Measurements from ENCODE around the gene NHSL1. TPM values are rescaled to one million over a fixed set of nuclear protein-coding genes. Genes with fewer than 3 reads are reported as not detected.

The NHSL1 gene
- total RNA-seq, 4 donors from 2014 or later = 44.4 to 70.9 (median 53.2) TPM

- TF ChIP-seq POLR2A (IDR thresholded peaks at IDR 0.05) = no peak
- TF ChIP-seq, protein P1, sequence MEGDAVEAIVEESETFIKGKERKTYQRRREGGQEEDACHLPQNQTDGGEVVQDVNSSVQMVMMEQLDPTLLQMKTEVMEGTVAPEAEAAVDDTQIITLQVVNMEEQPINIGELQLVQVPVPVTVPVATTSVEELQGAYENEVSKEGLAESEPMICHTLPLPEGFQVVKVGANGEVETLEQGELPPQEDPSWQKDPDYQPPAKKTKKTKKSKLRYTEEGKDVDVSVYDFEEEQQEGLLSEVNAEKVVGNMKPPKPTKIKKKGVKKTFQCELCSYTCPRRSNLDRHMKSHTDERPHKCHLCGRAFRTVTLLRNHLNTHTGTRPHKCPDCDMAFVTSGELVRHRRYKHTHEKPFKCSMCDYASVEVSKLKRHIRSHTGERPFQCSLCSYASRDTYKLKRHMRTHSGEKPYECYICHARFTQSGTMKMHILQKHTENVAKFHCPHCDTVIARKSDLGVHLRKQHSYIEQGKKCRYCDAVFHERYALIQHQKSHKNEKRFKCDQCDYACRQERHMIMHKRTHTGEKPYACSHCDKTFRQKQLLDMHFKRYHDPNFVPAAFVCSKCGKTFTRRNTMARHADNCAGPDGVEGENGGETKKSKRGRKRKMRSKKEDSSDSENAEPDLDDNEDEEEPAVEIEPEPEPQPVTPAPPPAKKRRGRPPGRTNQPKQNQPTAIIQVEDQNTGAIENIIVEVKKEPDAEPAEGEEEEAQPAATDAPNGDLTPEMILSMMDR (IDR thresholded peaks at IDR 0.05) = no peak
- 81 to 84% methylated on average over 4 of the region's 4 CpGs for WGBS, 2 donors
These were observed 64.4 kb downstream of the NHSL1 start for GRCh38 chr6:138434925-138435324.

GRCh38 chr6:138434096-138434495 lies 65.2 kb downstream of the NHSL1 start:
- intact Hi-C loops (cut with DNase I; ENCODE audit: low total_unique reads) = loop anchor here (10.0 kb wide), 1 partner anchor 91 kb away; no protein-coding TSS in a partner anchor
- no peak for TF ChIP-seq POLR2A (IDR thresholded peaks at IDR 0.05)
- TF ChIP-seq, protein P1 (IDR thresholded peaks at IDR 0.05) = no peak
- H3K4me3 ChIP-seq (ENCODE audit: low read depth, poor library complexity, severe bottlenecking) = no peak overlapping the region
- 67 to 70% methylated on average over 3 of the region's 3 CpGs for WGBS, 2 donors
- no peak for DNase-seq (ENCODE audit: low spot score in 2 of 2)

More at GRCh38 chr6:138434925-138435324, 64.4 kb downstream of the NHSL1 start:
- no peak for DNase-seq (ENCODE audit: low spot score in 2 of 2)
- intact Hi-C loops (cut with DNase I; ENCODE audit: low total_unique reads) = loop anchor here (10.0 kb wide), 1 partner anchor 90 kb away; no protein-coding TSS in a partner anchor
- H3K4me3 ChIP-seq (ENCODE audit: low read depth, poor library complexity, severe bottlenecking) = no peak overlapping the region

DNA sequence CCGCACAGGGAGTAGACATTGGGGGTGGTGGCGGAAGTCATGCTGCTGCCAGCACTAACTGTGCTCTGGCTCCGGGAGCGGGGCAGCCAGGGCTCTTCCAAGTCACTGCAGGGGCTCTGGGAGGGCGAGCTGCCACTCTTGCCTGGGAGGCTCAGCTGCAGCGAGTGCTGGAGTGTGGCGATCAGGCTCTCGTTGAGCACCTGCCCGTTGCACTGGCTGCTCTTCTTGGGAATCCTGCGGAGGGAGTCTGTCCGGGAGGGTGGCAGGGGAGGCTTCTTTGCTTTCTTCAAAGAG lies 67.3 kb downstream of the NHSL1 start:
- no peak for DNase-seq (ENCODE audit: low spot score in 2 of 2)
- 91 to 93% methylated on average over 11 of the region's 11 CpGs for WGBS, 2 donors
- intact Hi-C loops (cut with DNase I; ENCODE audit: low total_unique reads) = loop anchor here (10.0 kb wide), 1 partner anchor 93 kb away; no protein-coding TSS in a partner anchor
- TF ChIP-seq, protein P1 (IDR thresholded peaks at IDR 0.05) = no peak
- no peak for TF ChIP-seq POLR2A (IDR thresholded peaks at IDR 0.05)
- H3K4me3 ChIP-seq (ENCODE audit: low read depth, poor library complexity, severe bottlenecking) = no peak overlapping the region

DNA sequence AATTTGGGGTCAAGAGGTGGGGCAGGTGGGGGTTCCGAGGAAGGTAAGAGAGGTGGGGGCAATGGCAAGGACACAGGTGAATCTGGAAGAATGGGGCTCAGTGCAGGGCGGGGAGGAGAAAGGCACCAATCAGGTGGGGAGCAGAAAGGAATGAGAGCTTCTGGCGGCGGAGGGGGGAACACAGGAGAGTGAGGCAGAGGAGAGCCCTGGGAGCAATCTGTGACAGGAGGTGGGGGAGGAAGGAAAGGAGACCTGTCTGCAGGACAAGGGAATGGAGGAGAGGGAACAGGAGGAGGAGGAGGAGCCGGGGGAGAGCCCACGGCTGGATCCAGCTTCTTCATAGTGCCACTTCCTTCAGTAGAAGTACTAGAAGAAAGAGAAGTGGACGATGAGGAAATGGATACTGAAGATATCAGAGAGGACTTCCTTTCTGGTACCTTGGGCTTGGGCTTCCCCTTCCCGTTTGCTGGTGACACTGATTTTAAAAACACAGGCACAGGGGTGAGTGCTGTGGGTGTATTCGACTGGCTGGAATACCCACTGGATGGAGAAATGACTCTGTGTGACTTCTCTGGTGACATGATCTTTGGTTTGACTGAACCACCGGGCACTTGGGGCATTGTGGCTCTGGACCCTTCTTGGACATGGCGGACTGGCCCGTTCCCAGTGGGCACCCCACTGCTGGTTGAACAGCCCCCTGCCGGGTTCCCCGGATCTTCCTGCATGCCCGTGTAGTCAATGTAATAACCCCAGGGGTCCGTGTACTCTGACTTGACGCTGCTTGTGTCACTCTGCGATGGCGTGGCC lies 67.8 kb downstream of the NHSL1 start:
- WGBS, 2 donors = 85 to 88% methylated on average over 19 of the region's 19 CpGs
- intact Hi-C loops (cut with DNase I; ENCODE audit: low total_unique reads) = loop anchor here (10.0 kb wide), 1 partner anchor 93 kb away; no protein-coding TSS in a partner anchor

GRCh38 chr6:138430361-138431145 lies 68.7 kb downstream of the NHSL1 start:
- intact Hi-C loops (cut with DNase I; ENCODE audit: low total_unique reads) = loop anchor here (10.0 kb wide), 1 partner anchor 94 kb away; no protein-coding TSS in a partner anchor
- no peak overlapping the region for H3K4me3 ChIP-seq (ENCODE audit: low read depth, poor library complexity, severe bottlenecking)
- DNase-seq (ENCODE audit: low spot score in 2 of 2) = no peak
- 82% methylated on average over 29 of the region's 29 CpGs for WGBS, 2 donors
- no peak for TF ChIP-seq POLR2A (IDR thresholded peaks at IDR 0.05)
- TF ChIP-seq, protein P1 (IDR thresholded peaks at IDR 0.05) = no peak

More for the DNA sequence above, 67.8 kb downstream of the NHSL1 start:
- DNase-seq (ENCODE audit: low spot score in 2 of 2) = no peak
- no peak for TF ChIP-seq POLR2A (IDR thresholded peaks at IDR 0.05)
- TF ChIP-seq, protein P1 (IDR thresholded peaks at IDR 0.05) = no peak
- H3K4me3 ChIP-seq (ENCODE audit: low read depth, poor library complexity, severe bottlenecking) = no peak overlapping the region
